ENCODE measurements around the gene NAPB.
A peak's percentile ranks its signal among the peaks of the same experiment; 100 is the strongest.

Gene NAPB

GRCh38 chr20:23344336-23344735 is 77.0 kb downstream of the NAPB start:
- no peak for DNase-seq (ENCODE audit: low read depth)

DNA sequence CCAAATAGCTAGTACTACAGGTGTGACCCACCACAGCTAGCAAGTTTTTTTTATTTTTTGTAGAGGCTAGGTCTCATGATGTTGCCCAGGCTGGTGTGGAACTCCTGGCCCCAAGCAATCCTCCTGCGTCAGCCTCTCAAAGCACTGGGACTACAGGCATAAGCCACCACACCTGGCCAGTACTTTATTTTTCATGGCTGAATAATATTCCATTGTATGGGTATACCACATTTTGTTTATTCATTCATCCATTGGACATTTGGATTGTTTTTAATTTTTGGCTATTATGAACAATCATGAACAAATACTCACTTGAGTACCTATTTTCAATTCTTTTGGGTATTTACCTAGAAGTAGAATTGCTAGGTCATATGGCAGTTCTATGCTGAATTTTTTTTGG is 77.7 kb downstream of the NAPB start:
- DNase-seq (ENCODE audit: low read depth): no peak

DNA sequence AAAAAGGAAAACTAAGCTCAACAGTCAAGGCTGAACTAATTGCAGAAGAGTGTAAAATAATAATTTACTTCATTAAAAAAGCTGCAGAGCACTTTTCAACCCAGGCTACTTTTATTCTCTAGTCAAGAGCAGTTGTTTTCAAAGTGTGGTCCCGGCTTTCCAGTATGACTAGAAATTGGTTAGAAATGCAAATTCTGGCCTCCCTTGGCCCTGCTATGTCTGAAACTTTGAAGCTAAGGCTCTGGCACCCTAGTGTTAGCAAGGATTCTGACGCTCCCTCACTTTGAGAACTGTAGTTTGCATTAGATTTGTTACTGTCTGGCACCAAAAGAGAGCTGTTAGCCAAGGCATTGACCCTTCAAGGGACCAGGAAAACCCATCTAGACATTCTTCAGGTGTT is 80.2 kb downstream of the NAPB start:
- DNase-seq (ENCODE audit: low read depth): no peak

DNA sequence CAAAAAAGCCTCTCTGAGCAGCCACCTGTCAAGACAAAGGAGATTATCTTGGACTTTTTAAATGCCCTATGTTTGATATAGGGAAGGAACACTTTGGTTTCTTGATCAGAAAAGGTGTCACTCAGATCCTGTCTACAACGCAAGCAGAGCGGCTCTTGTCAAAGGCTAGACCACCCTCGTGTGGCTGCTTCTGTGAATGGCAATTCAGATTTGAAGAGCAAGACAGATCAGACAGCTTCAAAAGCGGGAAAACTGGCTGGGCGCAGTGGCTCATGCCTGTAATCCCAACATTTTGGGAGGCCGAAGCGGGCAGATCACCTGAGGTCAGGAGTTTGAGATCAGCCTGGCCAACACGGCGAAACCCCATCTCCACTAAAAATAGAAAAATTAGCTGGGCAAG is 80.8 kb downstream of the NAPB start:
- peak; percentile 61 for DNase-seq (ENCODE audit: low read depth)

GRCh38 chr20:23339986-23340385 is 81.3 kb downstream of the NAPB start:
- no peak for DNase-seq (ENCODE audit: low read depth)

DNA sequence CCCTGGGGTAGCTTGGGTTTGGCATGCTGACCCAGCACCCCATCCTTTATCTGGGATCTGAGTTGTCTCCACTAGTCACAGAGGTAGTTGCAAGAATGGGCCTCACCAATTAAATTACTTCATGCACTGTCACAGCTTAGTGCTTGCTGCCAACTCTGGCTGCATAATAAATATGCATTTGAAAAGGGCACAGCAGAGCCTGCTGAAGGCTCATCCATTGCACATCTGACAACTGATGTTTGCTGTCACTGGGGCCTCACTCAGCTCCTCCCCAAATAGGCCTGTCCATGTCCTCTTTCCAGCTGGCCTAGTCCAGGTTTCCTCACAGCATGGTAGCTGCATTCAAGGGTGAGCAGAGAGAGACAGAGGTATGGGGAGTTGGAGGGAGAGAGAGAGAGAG is 84.0 kb downstream of the NAPB start:
- no peak for DNase-seq (ENCODE audit: low read depth)

DNA sequence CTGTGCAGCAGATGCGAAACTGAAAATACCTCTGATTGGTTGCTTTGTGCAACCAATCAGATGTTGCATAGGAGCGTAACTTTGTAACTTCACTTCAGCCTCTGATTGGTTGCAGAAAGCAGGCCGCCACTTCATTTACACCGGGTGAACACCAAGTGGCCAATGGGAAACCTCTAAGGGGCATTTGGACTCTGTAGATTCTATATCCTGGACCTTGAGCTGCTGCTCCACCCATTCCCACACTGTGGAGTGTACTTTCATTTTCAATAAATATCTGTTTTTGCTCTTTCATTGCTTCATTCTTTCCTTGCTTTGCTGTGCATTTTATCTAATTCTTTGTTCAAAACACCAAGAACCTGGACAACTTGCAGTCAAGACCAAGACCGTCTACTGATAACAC is 84.8 kb downstream of the NAPB start:
- DNase-seq (ENCODE audit: low read depth): no peak

DNA sequence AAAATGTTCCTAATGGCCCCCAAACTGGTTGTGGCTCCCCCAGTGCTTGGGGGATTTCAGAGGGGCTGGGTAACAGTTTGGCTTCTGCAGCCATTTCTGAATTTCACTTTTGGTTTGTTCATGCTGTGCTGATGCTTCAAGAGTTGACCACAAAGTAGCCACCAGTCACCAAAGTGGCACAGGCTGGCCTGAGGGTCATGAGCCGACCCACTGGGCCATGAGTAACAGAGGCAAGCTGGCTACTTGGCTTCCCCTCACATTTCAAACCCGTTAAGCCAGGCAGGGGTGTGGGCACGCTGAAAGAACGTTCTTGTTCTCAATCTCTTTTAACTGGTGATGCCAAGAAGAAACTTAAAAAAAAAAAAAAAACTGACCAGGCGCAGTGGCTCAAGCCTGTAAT is 85.8 kb downstream of the NAPB start:
- DNase-seq (ENCODE audit: low read depth): no peak

- DNase-seq (ENCODE audit: low read depth): no peak
Measured at GRCh38 chr20:23334111-23334510, 87.2 kb downstream of the NAPB start.

GRCh38 chr20:23332467-23332866 is 88.8 kb downstream of the NAPB start:
- no peak for DNase-seq (ENCODE audit: low read depth)

GRCh38 chr20:23331450-23332350 is 89.6 kb downstream of the NAPB start:
- no peak for DNase-seq (ENCODE audit: low read depth)

DNA sequence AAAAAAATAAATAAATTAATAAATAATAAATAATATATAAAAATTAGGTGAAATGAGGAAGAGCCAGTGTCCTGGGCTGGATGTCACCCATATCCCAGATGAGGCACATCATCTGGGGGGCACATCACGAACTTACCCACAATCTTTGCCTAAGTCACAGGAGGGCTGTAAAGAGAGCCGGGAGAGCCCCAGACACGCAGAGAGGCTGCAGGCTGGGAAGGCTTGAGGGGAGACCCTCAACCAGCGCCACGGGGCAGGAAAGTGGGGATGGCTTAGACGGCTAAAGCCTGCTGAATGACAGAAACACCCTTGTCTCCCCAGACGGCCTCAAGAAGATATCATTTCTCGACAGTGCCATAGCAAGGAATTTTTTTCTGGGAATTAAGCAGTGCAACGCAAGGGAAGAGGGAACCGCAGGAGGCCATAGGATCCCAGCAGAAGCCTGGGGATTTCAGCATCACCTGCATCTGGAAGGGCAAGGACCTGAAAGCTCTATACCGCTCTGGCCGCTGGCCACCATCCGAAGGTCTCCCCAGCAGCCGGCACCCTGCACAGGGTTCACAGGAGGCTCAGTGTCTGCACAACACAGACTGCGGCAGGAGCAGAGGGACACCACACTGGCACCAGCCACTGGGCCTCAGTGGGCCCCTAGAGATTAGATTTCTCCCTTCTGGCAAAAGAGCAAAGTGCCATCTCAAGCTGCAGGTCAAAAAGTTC is 93.5 kb downstream of the NAPB start:
- no peak for DNase-seq (ENCODE audit: low read depth)

GRCh38 chr20:23326774-23327173 is 94.5 kb downstream of the NAPB start:
- DNase-seq (ENCODE audit: low read depth): no peak

DNA sequence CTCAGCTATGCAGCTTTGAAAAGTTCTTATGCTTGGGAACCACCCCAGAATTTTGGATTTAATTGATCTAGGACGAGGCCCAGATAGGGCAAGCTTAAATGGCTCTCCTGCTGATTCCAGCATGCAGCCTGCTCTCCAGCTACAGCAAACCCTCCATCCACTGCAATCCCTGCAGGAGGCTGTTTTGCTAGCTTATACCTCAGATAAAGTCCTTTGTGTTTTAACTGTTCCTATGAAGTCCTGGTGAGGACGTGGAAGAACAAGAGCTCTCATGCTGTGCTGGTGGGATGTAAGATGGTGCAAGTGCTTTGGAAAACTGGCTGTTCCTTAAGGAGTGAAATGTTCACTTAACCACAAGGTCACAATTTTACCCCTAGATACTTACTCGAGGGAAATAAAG is 96.2 kb downstream of the NAPB start:
- no peak for DNase-seq (ENCODE audit: low read depth)

All from ELR (cell line).